ENCODE data around the gene ZEB2.

DNA sequence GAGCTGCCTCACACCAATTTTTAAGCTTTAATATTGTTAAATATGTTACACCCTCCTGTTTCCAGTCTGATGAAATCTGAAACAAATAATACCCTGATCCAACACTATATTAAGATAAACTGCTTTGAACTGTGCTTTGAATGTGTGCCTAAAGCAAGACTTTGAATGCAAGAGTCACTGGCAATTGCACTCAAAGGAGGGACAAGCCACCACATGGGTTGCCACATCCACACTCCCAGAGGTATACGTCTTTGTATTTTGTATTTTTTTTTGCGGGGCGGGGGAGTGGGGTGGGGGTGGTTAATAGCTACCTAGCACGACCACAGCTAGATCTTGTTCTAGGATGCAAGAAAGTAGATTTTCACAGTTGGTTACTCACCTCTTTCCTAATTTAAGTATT lies 1.8 kb upstream of the ZEB2 start:
- TF ChIP-seq ATF3 (IDR thresholded peaks at IDR 0.05) (no peak), RAD21 (IDR thresholded peaks at IDR 0.05) (no peak), CTCF (IDR thresholded peaks at IDR 0.05; ENCODE audit: low read depth, low read length, missing input control) (no peak), RXRA (IDR thresholded peaks at IDR 0.05) (no peak), MAX (IDR thresholded peaks at IDR 0.05) (no peak), EGR1 (IDR thresholded peaks at IDR 0.05; ENCODE audit: low read depth in 2 of 2) (no peak), GABPA (IDR thresholded peaks at IDR 0.05 in 1 of 2, conservative IDR thresholded peaks at IDR 0.05 in 1 of 2) (no peak), TAF1 (conservative IDR thresholded peaks at IDR 0.05) (no peak), ZBTB33 (IDR thresholded peaks at IDR 0.05) (no peak), JUND (IDR thresholded peaks at IDR 0.05) (no peak), SP1 (IDR thresholded peaks at IDR 0.05) (no peak)
- TF ChIP-seq, protein P1, sequence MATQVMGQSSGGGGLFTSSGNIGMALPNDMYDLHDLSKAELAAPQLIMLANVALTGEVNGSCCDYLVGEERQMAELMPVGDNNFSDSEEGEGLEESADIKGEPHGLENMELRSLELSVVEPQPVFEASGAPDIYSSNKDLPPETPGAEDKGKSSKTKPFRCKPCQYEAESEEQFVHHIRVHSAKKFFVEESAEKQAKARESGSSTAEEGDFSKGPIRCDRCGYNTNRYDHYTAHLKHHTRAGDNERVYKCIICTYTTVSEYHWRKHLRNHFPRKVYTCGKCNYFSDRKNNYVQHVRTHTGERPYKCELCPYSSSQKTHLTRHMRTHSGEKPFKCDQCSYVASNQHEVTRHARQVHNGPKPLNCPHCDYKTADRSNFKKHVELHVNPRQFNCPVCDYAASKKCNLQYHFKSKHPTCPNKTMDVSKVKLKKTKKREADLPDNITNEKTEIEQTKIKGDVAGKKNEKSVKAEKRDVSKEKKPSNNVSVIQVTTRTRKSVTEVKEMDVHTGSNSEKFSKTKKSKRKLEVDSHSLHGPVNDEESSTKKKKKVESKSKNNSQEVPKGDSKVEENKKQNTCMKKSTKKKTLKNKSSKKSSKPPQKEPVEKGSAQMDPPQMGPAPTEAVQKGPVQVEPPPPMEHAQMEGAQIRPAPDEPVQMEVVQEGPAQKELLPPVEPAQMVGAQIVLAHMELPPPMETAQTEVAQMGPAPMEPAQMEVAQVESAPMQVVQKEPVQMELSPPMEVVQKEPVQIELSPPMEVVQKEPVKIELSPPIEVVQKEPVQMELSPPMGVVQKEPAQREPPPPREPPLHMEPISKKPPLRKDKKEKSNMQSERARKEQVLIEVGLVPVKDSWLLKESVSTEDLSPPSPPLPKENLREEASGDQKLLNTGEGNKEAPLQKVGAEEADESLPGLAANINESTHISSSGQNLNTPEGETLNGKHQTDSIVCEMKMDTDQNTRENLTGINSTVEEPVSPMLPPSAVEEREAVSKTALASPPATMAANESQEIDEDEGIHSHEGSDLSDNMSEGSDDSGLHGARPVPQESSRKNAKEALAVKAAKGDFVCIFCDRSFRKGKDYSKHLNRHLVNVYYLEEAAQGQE (IDR thresholded peaks at IDR 0.05) = no peak
